ENCODE data around the gene DLEC1.
"Not testable (repeated sequence)": the region's sequence is repeated elsewhere in the genome, so short reads cannot be mapped to it uniquely, and the experiment has no call there.

DLEC1 gene

GRCh38 chr3:38085311-38085942, 46.4 kb downstream of the DLEC1 start:
- 89 to 91% methylated on average over 6 to 11 of the region's 11 CpGs for WGBS, 2 experiments (ENCODE audit: insufficient coverage in 2 of 2)
- Histone ChIP-seq H3K9me3 (ENCODE audit: control insufficient read depth, low read length) (peaks cover 7% of the 10 kb centered on the region), H3K4me3 (ENCODE audit: extremely low read depth, insufficient read depth, low read length, poor library complexity, severe bottlenecking) (no peak overlapping the region), H3K4me1 (ENCODE audit: control insufficient read depth, insufficient read depth, low read length, poor library complexity, severe bottlenecking) (no peaks in the 10 kb centered on the region), H3K36me3 (ENCODE audit: control insufficient read depth, insufficient read depth, low read length) (no peaks in the 10 kb centered on the region), H3K27ac (ENCODE audit: low read depth, low read length, severe bottlenecking) (no peak overlapping the region)

DNA sequence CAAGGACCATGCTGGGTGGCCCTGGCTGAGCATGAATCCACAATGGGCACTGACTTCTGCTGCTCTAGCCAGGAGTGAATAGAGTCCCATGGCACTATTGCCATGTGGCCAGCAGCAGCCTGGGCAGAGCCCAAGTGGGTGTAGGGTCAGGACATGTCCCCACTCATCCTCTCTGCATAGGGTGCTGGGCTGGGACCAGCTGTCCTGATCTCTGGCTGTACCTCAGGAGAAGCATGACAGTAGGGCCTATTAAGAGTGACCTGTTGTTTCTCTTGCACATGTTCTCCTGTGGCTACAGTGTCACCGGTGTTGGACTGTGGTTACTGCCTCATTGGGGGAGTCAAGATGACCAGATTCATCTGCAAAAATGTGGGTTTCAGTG, 46.9 kb downstream of the DLEC1 start:
- H3K36me3 ChIP-seq (ENCODE audit: control insufficient read depth, insufficient read depth, low read length) = no peaks in the 10 kb centered on the region
- H3K4me1 ChIP-seq (ENCODE audit: control insufficient read depth, insufficient read depth, low read length, poor library complexity, severe bottlenecking) = no peaks in the 10 kb centered on the region
- peaks cover 7% of the 10 kb centered on the region for H3K9me3 ChIP-seq (ENCODE audit: control insufficient read depth, low read length)
- 89 to 100% methylated on average over 1 of the region's 1 CpG for WGBS, 2 experiments (ENCODE audit: insufficient coverage in 2 of 2)
- H3K27ac ChIP-seq (ENCODE audit: low read depth, low read length, severe bottlenecking) = no peak overlapping the region
- H3K4me3 ChIP-seq (ENCODE audit: extremely low read depth, insufficient read depth, low read length, poor library complexity, severe bottlenecking) = no peak overlapping the region

DNA sequence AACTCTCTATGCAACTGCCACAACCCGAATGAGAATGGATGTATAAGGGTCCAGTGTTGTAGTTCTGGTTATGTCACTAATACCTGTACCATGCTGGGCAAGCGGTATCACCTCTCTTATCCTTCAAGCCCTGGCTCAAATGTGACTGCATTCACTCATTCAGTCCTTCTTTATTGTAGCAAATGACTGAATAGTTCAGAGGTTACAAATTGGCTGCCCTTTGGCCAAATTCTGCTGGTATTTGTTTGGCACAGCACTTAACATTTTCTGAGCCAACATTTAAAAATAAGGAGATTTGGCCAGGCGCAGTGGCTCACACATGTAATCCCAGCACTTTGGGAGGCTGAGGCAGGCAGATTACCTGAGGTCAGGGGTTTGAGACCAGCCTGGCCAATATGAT, 47.5 kb downstream of the DLEC1 start:
- Histone ChIP-seq H3K27ac (ENCODE audit: low read depth, low read length, severe bottlenecking) (no peak overlapping the region), H3K36me3 (ENCODE audit: control insufficient read depth, insufficient read depth, low read length) (no peaks in the 10 kb centered on the region), H3K4me3 (ENCODE audit: extremely low read depth, insufficient read depth, low read length, poor library complexity, severe bottlenecking) (no peak overlapping the region), H3K4me1 (ENCODE audit: control insufficient read depth, insufficient read depth, low read length, poor library complexity, severe bottlenecking) (no peaks in the 10 kb centered on the region), H3K9me3 (ENCODE audit: control insufficient read depth, low read length) (peaks cover 7% of the 10 kb centered on the region)
- 86 to 93% methylated on average over 2 to 3 of the region's 3 CpGs for WGBS, 2 experiments (ENCODE audit: insufficient coverage in 2 of 2)

GRCh38 chr3:38087278-38087677, 48.3 kb downstream of the DLEC1 start:
- H3K4me1 ChIP-seq (ENCODE audit: control insufficient read depth, insufficient read depth, low read length, poor library complexity, severe bottlenecking); H3K4me3 ChIP-seq (ENCODE audit: extremely low read depth, insufficient read depth, low read length, poor library complexity, severe bottlenecking); H3K27ac ChIP-seq (ENCODE audit: low read depth, low read length, severe bottlenecking); H3K9me3 ChIP-seq (ENCODE audit: control insufficient read depth, low read length); H3K36me3 ChIP-seq (ENCODE audit: control insufficient read depth, insufficient read depth, low read length): not testable (repeated sequence)

- Histone ChIP-seq H3K27ac (ENCODE audit: low read depth, low read length, severe bottlenecking) (no peak overlapping the region), H3K9me3 (ENCODE audit: control insufficient read depth, low read length) (peaks cover 7% of the 10 kb centered on the region), H3K4me3 (ENCODE audit: extremely low read depth, insufficient read depth, low read length, poor library complexity, severe bottlenecking) (no peak overlapping the region), H3K4me1 (ENCODE audit: control insufficient read depth, insufficient read depth, low read length, poor library complexity, severe bottlenecking) (no peaks in the 10 kb centered on the region), H3K36me3 (ENCODE audit: control insufficient read depth, insufficient read depth, low read length) (no peaks in the 10 kb centered on the region)
- WGBS, 2 experiments (ENCODE audit: insufficient coverage in 2 of 2) = 96 to 98% methylated on average over 6 to 9 of the region's 11 CpGs
Observed at GRCh38 chr3:38088126-38089078, 49.4 kb downstream of the DLEC1 start.

DNA sequence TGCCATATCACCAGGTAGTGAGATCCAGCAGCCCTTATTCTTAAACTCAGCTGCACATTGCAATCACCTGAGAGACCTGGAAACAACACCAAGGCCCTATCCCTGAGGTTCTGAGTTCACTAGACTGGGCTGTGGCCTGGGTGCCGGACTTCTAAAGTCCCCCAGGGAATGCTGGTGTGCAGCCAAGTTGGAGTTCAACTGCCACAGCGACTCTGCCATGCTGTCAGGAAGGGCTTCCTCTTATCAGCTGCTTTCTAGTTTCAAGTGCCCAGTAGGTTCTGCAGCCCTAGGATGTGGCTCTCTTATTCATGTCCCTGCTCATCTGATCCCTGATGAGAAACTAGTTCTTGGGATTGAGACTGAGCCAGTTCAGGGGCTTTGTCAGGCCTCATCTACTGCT, 50.2 kb downstream of the DLEC1 start:
- no peak overlapping the region for H3K27ac ChIP-seq (ENCODE audit: low read depth, low read length, severe bottlenecking)
- H3K4me3 ChIP-seq (ENCODE audit: extremely low read depth, insufficient read depth, low read length, poor library complexity, severe bottlenecking) = no peak overlapping the region
- no peaks in the 10 kb centered on the region for H3K36me3 ChIP-seq (ENCODE audit: control insufficient read depth, insufficient read depth, low read length)
- H3K4me1 ChIP-seq (ENCODE audit: control insufficient read depth, insufficient read depth, low read length, poor library complexity, severe bottlenecking) = no peaks in the 10 kb centered on the region
- WGBS, 2 experiments (ENCODE audit: insufficient coverage in 2 of 2) = 95% methylated on average over 2 of the region's 2 CpGs
- H3K9me3 ChIP-seq (ENCODE audit: control insufficient read depth, low read length) = peaks cover 3% of the 10 kb centered on the region

- no CpG with 5 or more reads among the region's 3 CpGs for WGBS, 2 experiments (ENCODE audit: insufficient coverage in 2 of 2)
- Histone ChIP-seq H3K36me3 (ENCODE audit: control insufficient read depth, insufficient read depth, low read length) (no peaks in the 10 kb centered on the region), H3K27ac (ENCODE audit: low read depth, low read length, severe bottlenecking) (no peak overlapping the region), H3K4me3 (ENCODE audit: extremely low read depth, insufficient read depth, low read length, poor library complexity, severe bottlenecking) (no peak overlapping the region), H3K4me1 (ENCODE audit: control insufficient read depth, insufficient read depth, low read length, poor library complexity, severe bottlenecking) (no peaks in the 10 kb centered on the region), H3K9me3 (ENCODE audit: control insufficient read depth, low read length) (no peaks in the 10 kb centered on the region)
Observed at GRCh38 chr3:38090453-38090852, 51.4 kb downstream of the DLEC1 start.

DNA sequence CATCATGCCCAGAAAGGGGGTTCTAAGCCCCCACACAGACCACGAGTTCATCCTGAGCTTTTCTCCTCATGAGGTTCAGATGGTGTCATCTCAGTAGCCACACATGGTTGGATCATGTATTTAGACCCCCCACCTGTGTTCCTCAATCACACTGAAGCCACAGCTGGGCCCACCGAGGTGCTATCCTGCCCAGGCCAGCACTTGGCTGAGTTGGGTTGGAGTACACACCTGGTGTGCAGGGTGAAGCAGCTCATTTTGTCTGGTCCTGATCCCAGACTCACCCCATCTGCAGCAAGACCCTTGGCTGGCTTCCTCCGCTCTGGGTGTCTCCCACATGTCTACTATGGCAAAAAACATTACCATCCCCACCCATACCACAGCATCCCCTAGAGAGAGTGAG, 56.0 kb downstream of the DLEC1 start:
- Histone ChIP-seq H3K4me1 (ENCODE audit: control insufficient read depth, insufficient read depth, low read length, poor library complexity, severe bottlenecking) (peaks cover 3% of the 10 kb centered on the region), H3K9me3 (ENCODE audit: control insufficient read depth, low read length) (no peaks in the 10 kb centered on the region), H3K4me3 (ENCODE audit: extremely low read depth, insufficient read depth, low read length, poor library complexity, severe bottlenecking) (no peak overlapping the region), H3K36me3 (ENCODE audit: control insufficient read depth, insufficient read depth, low read length) (no peaks in the 10 kb centered on the region), H3K27ac (ENCODE audit: low read depth, low read length, severe bottlenecking) (no peak overlapping the region)
- WGBS, 2 experiments (ENCODE audit: insufficient coverage in 2 of 2) = 100% methylated on average over 1 to 2 of the region's 3 CpGs

DNA sequence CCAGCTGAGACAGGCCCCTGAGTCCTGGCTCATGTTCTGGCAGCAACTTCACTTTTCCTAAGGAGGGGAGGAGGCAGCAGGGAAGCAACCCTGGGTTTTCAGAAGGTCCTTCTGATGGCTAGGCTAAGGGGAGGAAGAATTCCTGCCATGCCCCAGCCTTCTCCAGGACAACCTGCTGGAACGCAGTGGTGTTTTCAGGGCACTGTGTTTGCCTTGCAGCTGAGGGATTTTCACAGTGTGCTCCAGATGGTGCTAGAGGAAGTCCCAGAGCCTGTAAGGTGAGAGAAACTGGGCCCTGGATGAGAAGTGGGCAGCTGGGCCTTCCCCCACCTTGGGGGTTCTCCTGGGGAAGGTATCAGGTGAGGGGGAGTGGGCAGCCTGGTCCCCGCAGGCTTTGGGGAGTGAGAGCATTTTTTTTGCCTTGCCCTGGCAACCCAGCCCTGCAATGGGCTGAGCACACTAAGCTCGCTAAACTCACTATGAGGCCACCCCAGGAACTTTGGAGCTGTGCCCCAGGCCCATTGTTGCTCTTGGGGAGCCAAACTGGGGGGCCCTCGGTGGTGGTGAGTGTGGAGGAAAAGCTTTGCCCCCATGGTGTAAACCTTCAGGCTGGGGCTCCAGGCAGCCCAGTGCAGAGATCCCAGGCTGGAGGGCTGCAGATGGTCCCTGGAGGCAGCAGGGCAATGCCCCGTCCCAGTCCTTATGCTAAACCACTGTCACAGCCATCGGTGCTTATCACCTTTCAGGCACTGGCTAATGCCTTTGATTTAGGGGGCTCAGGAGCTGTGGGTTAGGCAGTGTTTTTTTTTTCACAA, 56.9 kb downstream of the DLEC1 start:
- Histone ChIP-seq H3K9me3 (ENCODE audit: control insufficient read depth, low read length) (no peaks in the 10 kb centered on the region), H3K4me3 (ENCODE audit: extremely low read depth, insufficient read depth, low read length, poor library complexity, severe bottlenecking) (no peak overlapping the region), H3K27ac (ENCODE audit: low read depth, low read length, severe bottlenecking) (no peak overlapping the region), H3K4me1 (ENCODE audit: control insufficient read depth, insufficient read depth, low read length, poor library complexity, severe bottlenecking) (peaks cover 4% of the 10 kb centered on the region), H3K36me3 (ENCODE audit: control insufficient read depth, insufficient read depth, low read length) (no peaks in the 10 kb centered on the region)
- WGBS, 2 experiments (ENCODE audit: insufficient coverage in 2 of 2) = 82 to 91% methylated on average over 5 to 6 of the region's 6 CpGs

DNA sequence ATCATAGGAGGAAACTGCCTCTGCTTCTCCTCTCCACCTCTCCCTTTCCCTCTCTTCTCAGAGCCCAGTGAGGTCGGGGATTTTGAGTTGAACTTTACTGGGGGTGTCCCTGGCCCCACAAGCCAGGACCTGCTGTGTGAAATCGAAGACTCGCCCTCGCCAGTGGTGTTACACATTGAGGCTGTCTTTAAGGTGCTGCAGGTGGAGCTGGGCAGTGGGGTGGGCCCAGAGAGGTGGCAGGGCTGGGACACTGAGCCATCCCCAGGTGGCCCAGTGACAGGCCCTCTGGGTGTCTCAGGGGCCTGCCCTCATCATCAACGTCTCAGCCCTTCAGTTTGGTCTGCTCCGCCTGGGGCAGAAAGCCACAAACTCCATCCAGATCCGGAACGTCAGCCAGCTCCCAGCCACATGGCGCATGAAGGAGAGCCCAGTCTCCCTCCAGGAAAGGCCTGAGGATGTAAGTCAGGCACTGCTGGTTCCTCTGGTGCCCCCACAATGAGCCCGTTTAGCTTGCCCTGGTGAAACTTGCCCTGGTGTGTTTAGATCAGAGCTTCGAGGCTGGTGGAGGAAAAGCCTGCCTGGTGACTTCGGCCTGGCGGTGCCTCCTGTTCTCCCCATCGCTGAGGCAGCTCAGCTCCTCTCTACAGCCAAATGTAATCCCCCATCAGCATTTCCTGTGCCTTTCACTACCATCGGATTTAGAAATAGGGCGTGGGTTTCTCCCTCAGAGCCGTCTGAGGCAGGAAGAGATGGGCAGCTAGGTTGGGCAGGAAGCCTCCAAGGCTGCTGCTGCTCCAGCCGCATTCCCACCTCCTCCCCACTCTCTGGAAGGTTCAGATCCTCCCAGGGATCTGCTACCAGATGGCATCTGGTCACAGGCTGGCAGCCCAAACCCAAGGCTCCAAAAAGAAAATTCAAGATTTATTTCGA, 58.7 kb downstream of the DLEC1 start:
- H3K4me1 ChIP-seq (ENCODE audit: control insufficient read depth, insufficient read depth, low read length, poor library complexity, severe bottlenecking) = peaks cover 4% of the 10 kb centered on the region
- no peaks in the 10 kb centered on the region for H3K9me3 ChIP-seq (ENCODE audit: control insufficient read depth, low read length)
- WGBS, 2 experiments (ENCODE audit: insufficient coverage in 2 of 2) = 88 to 91% methylated on average over 12 of the region's 19 CpGs
- H3K4me3 ChIP-seq (ENCODE audit: extremely low read depth, insufficient read depth, low read length, poor library complexity, severe bottlenecking) = no peak overlapping the region
- no peaks in the 10 kb centered on the region for H3K36me3 ChIP-seq (ENCODE audit: control insufficient read depth, insufficient read depth, low read length)
- H3K27ac ChIP-seq (ENCODE audit: low read depth, low read length, severe bottlenecking) = no peak overlapping the region
